Measurements from ENCODE around the gene RASD1. TPM values are rescaled to one million over a fixed set of nuclear protein-coding genes. Genes with fewer than 3 reads are reported as not detected.

RASD1 gene
- total RNA-seq, 1 experiment from 2014 or later, result 1.3 TPM

DNA sequence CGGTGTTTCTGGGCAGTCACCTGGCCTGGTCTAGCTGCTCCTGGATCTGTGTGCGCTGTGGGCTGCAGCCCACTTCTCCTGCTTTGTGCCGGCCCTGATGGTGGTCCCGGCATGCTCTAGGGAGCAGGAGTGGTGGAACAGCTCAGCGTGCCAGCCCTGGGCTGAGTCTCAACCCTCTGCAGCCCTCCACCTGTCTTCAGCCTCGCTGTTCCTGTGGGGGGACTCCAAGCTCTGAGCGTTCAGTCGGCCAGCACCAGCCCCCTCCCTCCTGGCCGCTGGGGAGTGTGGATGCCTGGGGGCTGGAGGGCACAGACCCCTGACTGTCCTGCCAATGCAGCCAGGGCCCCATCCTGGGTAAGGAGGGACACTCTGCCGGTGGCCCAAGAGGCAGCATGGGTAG, 23.7 kb upstream of the RASD1 start:
- H3K27me3 ChIP-seq (replicated peaks), result no peaks in the 10 kb centered on the region
- H3K9me3 ChIP-seq (replicated peaks), result no peaks in the 10 kb centered on the region
- H3K4me3 ChIP-seq, result no peak overlapping the region
- DNase-seq (ENCODE audit: low read depth in 1 of 2, low spot score in 2 of 2), result no peak
- peaks cover 30% of the 10 kb centered on the region for H3K4me1 ChIP-seq (replicated peaks)
- H3K36me3 ChIP-seq, result no peaks in the 10 kb centered on the region
- no peak overlapping the region for H3K27ac ChIP-seq

GRCh38 chr17:17518951-17519350, 22.8 kb upstream of the RASD1 start:
- H3K9me3 ChIP-seq (replicated peaks), result no peaks in the 10 kb centered on the region
- no peak overlapping the region for H3K27ac ChIP-seq
- peaks cover 37% of the 10 kb centered on the region for H3K4me1 ChIP-seq (replicated peaks)
- no peak for DNase-seq (ENCODE audit: low read depth in 1 of 2, low spot score in 2 of 2)
- no peaks in the 10 kb centered on the region for H3K36me3 ChIP-seq
- H3K27me3 ChIP-seq (replicated peaks), result no peaks in the 10 kb centered on the region
- no peak overlapping the region for H3K4me3 ChIP-seq

DNA sequence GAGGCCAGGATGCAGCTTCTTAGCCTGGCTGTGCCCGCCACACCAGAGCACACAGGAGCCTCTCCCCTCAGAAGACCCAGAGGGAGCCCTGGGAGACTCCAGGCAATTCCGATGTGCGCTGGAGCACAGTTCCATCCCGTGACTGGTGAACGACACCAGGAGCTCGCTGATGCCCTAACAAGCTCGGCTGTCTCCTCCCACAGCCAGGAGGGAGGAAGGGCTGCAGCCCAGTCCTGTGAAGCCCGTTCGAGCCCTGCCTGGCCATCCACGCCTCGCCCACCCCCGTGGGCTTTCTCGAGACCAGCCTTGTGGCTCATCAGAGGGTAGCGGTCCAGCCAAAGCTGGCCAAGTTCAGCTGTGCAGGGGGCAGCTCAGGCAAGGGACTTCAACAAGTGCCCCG, 21.8 kb upstream of the RASD1 start:
- H3K4me1 ChIP-seq (replicated peaks), result peaks cover 40% of the 10 kb centered on the region
- no peaks in the 10 kb centered on the region for H3K27me3 ChIP-seq (replicated peaks)
- H3K4me3 ChIP-seq, result no peak overlapping the region
- H3K36me3 ChIP-seq, result no peaks in the 10 kb centered on the region
- H3K27ac ChIP-seq, result no peak overlapping the region
- no peaks in the 10 kb centered on the region for H3K9me3 ChIP-seq (replicated peaks)
- no peak for DNase-seq (ENCODE audit: low read depth in 1 of 2, low spot score in 2 of 2)

- no peaks in the 10 kb centered on the region for H3K36me3 ChIP-seq
- H3K4me1 ChIP-seq (replicated peaks), result peaks cover 49% of the 10 kb centered on the region
- no peak overlapping the region; the same call in 1 of the 2 replicates for H3K27ac ChIP-seq
- H3K27me3 ChIP-seq (replicated peaks), result no peaks in the 10 kb centered on the region
- no peak for DNase-seq (ENCODE audit: low read depth in 1 of 2, low spot score in 2 of 2)
- no peak overlapping the region for H3K4me3 ChIP-seq
- H3K9me3 ChIP-seq (replicated peaks), result no peaks in the 10 kb centered on the region
Observed at GRCh38 chr17:17516941-17517720, 20.9 kb upstream of the RASD1 start.

GRCh38 chr17:17515934-17516930, 20.0 kb upstream of the RASD1 start:
- Histone ChIP-seq H3K4me1 (replicated peaks) (peaks cover 56% of the 10 kb centered on the region), H3K27ac (peak overlapping the region; percentile 65), H3K4me3 (no peak overlapping the region), H3K9me3 (replicated peaks) (no peaks in the 10 kb centered on the region), H3K27me3 (replicated peaks) (no peaks in the 10 kb centered on the region), H3K36me3 (no peaks in the 10 kb centered on the region)
- peak; percentile 73 to 74 for DNase-seq (ENCODE audit: low read depth in 1 of 2, low spot score in 2 of 2)

DNA sequence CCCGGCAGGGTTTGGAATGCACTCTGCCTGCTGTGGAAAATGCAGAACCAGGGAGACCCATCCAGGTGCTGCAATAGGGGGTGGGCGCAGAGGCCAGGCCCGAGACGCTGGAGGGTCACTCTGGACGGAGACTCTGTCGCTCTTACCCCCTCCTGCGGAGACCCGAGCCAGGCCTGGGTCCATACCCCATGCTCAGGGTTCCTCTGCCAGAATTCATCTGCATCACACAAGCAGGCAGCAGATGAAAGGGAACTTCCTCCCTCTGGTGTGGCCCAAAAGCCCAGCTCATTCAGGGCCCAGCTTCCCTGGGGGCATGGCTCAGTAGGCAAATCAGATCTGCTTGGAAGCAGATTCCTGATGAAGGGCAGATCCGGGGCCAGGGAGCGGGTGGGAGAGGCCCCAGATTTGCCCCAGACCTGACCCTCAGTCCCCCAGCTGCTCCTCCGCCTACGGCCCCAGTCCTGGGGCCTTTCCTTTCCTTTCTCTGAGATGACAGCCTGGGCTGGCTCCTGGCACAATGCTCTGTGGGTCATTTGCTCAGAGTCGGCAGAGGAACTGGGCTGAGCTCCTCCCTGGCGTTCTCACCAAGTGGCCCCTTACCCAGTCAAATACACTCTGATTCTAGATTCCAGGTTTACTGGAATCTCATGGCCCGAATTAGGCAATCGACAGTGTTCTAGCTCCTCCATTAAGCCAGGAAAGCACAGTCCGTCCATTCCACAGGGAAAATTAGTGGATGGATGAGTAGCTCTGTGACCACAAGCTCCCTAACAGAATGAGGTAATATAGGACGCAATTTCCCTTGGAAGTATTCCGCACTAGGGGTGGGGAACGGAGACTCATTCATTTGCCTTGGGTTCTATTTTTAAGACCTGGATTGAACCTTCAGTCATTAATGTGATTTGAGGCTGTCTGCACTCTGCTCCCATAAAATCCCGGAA, 19.1 kb upstream of the RASD1 start:
- peaks cover 52% of the 10 kb centered on the region for H3K4me1 ChIP-seq (replicated peaks)
- peak overlapping the region; percentile 65 for H3K27ac ChIP-seq
- H3K36me3 ChIP-seq, result no peaks in the 10 kb centered on the region
- no peak for DNase-seq (ENCODE audit: low read depth in 1 of 2, low spot score in 2 of 2)
- H3K9me3 ChIP-seq (replicated peaks), result no peaks in the 10 kb centered on the region
- H3K27me3 ChIP-seq (replicated peaks), result no peaks in the 10 kb centered on the region
- no peak overlapping the region for H3K4me3 ChIP-seq

DNA sequence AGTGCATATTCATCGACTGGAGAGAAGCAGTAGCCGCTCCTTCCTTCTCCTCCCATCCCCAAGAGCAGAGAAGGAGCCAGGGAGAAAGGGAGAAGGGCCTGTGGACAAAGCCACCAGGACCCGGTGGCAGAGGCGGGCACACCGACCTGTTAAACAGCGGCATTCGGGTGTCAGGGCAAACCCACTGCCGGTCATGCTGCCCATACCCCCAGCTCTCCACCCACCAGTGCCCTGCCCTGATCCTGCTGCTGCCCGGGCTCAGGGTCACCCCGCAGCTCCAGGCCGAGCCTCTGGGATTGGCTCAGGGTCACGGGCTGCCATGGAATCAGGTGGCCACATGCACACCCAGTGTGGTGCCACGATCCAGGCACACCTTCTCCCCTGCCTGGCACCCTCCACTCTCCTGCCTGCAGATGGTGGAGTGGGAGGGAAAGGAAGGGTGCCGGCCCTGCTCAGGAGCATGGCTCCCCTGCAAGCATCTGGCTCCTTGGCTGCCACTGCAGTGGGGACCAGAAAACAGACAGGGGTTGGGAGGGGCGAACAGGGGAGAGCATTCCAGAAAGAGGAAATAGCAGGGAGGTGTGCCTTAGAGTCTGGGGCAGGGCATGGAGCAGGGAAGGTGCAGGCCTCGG, 18.3 kb upstream of the RASD1 start:
- Histone ChIP-seq H3K27ac (no peak overlapping the region), H3K27me3 (replicated peaks) (no peaks in the 10 kb centered on the region), H3K4me1 (replicated peaks) (peaks cover 52% of the 10 kb centered on the region), H3K4me3 (no peak overlapping the region), H3K9me3 (replicated peaks) (no peaks in the 10 kb centered on the region), H3K36me3 (no peaks in the 10 kb centered on the region)
- no peak for DNase-seq (ENCODE audit: low read depth in 1 of 2, low spot score in 2 of 2)

DNA sequence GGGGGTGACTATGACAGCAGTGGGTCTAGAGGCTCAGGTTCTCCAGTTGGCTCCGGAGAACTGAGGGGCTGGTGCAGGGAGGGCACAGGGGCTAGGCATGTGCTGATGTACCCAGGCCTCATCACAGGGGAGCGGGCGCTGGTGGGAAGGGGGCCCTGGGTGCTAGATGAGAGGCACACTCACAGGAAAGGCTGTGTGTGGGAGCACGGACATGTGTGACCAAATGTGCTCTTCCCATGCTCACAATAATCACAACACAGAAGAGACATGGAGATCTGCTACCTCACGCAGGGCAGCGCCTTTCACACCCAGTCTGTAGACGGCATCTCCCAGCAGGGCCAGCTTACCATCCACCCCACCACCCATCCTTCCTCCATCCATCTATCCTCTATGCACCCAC, 17.4 kb upstream of the RASD1 start:
- Histone ChIP-seq H3K27me3 (replicated peaks) (no peaks in the 10 kb centered on the region), H3K27ac (no peak overlapping the region), H3K36me3 (no peaks in the 10 kb centered on the region), H3K4me1 (replicated peaks) (peaks cover 52% of the 10 kb centered on the region), H3K4me3 (no peak overlapping the region), H3K9me3 (replicated peaks) (no peaks in the 10 kb centered on the region)
- no peak for DNase-seq (ENCODE audit: low read depth in 1 of 2, low spot score in 2 of 2)

GRCh38 chr17:17512866-17513265, 16.7 kb upstream of the RASD1 start:
- H3K9me3 ChIP-seq (replicated peaks), result no peaks in the 10 kb centered on the region
- no peak for DNase-seq (ENCODE audit: low read depth in 1 of 2, low spot score in 2 of 2)
- H3K27me3 ChIP-seq (replicated peaks), result no peaks in the 10 kb centered on the region
- no peak overlapping the region for H3K4me3 ChIP-seq
- H3K4me1 ChIP-seq (replicated peaks), result peaks cover 52% of the 10 kb centered on the region
- no peaks in the 10 kb centered on the region for H3K36me3 ChIP-seq
- no peak overlapping the region for H3K27ac ChIP-seq

DNA sequence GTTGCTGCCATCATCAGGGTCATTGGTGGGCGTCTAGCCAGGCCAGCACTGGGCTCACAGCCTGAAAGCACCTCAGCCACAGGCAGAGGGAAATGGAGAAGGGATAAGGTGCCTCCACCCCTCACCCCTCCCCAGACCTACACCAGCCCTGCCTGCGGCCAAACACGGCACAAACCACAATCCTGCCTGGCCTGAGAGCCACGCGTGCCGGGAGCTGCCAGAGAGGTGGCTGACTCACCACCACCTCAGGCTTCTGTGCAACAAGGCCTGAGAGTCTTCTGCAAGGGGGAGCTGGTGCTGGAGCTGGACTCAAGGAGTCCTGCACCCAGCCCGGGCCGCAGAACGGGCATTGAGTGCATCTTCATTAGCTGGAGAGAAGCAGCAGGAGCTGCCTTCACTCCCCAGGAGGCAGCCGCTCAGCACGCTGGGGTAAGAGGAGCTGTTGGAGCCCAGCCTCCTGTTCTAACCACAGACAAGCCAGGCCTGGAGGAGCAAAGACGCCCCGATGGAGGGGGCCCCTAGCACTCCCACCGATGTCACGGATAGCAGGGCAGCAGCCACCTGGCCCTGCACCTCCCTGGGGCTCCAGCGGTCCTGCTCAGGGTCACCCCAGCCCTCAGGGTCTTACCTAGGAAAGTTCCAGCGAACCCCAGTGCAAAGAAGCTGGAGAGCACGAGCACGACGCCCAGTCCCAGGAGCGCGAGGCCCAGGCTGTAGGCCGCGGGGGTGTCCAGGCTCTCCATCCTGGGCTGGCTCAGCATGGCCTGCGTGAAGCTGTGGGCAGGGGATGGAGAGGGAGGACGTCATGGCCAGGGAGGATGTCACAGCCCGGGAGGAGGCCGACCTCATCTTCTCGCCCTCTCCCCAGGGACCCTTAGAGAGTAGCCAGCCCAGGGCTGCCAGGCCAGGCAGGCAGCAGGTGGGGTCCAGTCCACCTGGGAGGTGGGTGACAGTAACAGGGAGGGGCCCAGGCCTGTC, 16.0 kb upstream of the RASD1 start:
- Histone ChIP-seq H3K9me3 (replicated peaks) (no peaks in the 10 kb centered on the region), H3K36me3 (no peaks in the 10 kb centered on the region), H3K4me3 (no peak overlapping the region), H3K27ac (no peak overlapping the region), H3K4me1 (replicated peaks) (peaks cover 52% of the 10 kb centered on the region), H3K27me3 (replicated peaks) (no peaks in the 10 kb centered on the region)
- DNase-seq (ENCODE audit: low read depth in 1 of 2, low spot score in 2 of 2), result peak; percentile 82 to 92

DNA sequence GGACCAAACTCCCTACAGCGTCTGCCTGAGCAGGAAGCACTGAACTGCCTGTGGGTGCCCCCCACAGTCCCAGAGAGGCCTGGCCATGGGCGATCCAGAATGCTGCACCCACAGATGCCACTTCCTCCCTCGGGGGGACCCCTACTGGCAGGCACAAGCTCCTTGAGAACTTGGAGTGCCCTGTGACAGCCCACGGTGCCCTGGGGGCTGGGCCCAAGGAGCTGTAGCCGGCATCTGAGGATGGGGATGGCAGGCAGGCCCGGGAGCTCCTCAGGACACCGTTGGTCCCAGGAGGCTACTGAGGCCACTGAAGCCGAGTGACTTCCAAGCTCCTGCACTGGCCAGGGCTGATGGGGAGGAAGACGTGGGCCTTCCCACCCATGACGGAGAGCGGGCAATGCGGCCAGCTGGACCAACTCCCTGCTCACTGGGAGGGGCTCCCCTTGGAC, 15.1 kb upstream of the RASD1 start:
- Histone ChIP-seq H3K4me1 (replicated peaks) (peaks cover 44% of the 10 kb centered on the region), H3K27ac (no peak overlapping the region)
- no peak for DNase-seq (ENCODE audit: low read depth in 1 of 2, low spot score in 2 of 2)

More for the DNA sequence above, 15.1 kb upstream of the RASD1 start:
- Histone ChIP-seq H3K27me3 (replicated peaks) (no peaks in the 10 kb centered on the region), H3K9me3 (replicated peaks) (no peaks in the 10 kb centered on the region), H3K36me3 (no peaks in the 10 kb centered on the region), H3K4me3 (no peak overlapping the region)
